NT2/D1 (cell line): ENCODE data around the gene LRRC36.

ENCODE experiments used
- SUZ12 ChIP-seq: IDR thresholded peaks from 2 replicates; pipeline ENCODE4 v1.6.1; 2011; ENCODE audit not compliant: insufficient read length, insufficient read depth; ENCODE audit errors: extremely low read depth
- YY1 ChIP-seq: IDR thresholded peaks from 2 replicates; pipeline ENCODE4 v1.6.1; 2011; ENCODE audit not compliant: insufficient read length, insufficient read depth
- ZNF274 ChIP-seq: IDR thresholded peaks from 2 replicates; pipeline ENCODE4 v1.6.1; 2011; ENCODE audit warnings: mild to moderate bottlenecking, low read depth, low read length

GRCh38 chr16:67278773-67279295 lies 47.8 kb upstream of the LRRC36 start:
- TF ChIP-seq SUZ12 (no peak), ZNF274 (no peak), YY1 (no peak)
